Stimulated activated memory B cell treated with anti-CD40 and anti-IgM and Interleukin-4, amounts not matched to agents 10 μg/mL and 1 μg/mL and 100 μg/mL, for 72 hours (primary cell): ENCODE results near the gene RAB28.

Experiments
- ATAC-seq: fragments of 150-1000 bp; cut with Tn5 transposase; 2 replicates; pipeline ENCODE4 v1.10.0; 2021
- H3K27ac Mint-ChIP-seq: one replicate; pipeline ENCODE4 v1.8.0; 2022; ENCODE audit warnings: mild to moderate bottlenecking, mixed read lengths
- H3K27me3 Mint-ChIP-seq: one replicate; pipeline ENCODE4 v1.8.0; 2022; ENCODE audit warnings: mixed read lengths
- H3K36me3 Mint-ChIP-seq: one replicate; pipeline ENCODE4 v1.8.0; 2022; ENCODE audit warnings: mixed read lengths
- H3K4me1 Mint-ChIP-seq: one replicate; pipeline ENCODE4 v1.8.0; 2022; ENCODE audit warnings: mixed read lengths
- H3K4me3 Mint-ChIP-seq: one replicate; pipeline ENCODE4 v1.8.0; 2022; ENCODE audit warnings: mild to moderate bottlenecking, moderate library complexity, mixed read lengths
- H3K9me3 Mint-ChIP-seq: one replicate; pipeline ENCODE4 v1.8.0; 2022; ENCODE audit warnings: mixed read lengths

Gene RAB28

DNA sequence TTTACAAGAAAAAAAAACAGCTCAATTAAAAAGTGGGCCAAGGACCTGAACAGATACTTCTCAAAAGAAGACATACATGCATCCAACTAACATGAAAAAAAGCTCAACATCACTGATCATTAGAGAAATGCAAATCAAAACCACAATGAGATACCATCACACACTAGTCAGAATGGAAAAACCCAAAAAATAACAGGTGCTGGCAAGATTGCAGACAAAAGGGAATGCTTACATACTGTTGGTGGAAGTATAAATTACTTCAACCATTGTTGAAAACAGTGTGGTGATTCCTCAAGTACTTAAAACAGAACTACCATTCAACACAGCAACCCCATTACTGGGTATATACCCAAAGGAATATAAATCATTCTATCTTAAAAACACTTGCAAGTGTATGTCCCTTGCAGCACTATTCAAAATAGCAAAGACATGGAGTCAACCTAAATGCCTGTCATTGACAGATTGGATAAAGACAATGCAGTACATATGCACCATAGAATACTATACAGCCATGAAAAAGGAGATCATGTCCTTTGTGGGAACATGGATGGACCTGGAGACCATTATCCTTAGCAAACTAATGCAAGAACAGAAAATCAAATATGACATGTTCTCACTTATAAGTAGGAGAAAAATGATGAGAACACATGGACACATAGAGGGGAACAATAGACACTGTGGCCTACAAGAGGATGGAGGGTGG lies 97.6 kb downstream of the RAB28 start:
- no peaks in the 10 kb centered on the region for H3K27me3 Mint-ChIP-seq
- peaks cover 47% of the 10 kb centered on the region for H3K36me3 Mint-ChIP-seq
- no peak for ATAC-seq
- H3K4me3 Mint-ChIP-seq, result no peak overlapping the region
- H3K9me3 Mint-ChIP-seq, result no peaks in the 10 kb centered on the region
- no peak overlapping the region for H3K27ac Mint-ChIP-seq
- peaks cover 41% of the 10 kb centered on the region for H3K4me1 Mint-ChIP-seq

DNA sequence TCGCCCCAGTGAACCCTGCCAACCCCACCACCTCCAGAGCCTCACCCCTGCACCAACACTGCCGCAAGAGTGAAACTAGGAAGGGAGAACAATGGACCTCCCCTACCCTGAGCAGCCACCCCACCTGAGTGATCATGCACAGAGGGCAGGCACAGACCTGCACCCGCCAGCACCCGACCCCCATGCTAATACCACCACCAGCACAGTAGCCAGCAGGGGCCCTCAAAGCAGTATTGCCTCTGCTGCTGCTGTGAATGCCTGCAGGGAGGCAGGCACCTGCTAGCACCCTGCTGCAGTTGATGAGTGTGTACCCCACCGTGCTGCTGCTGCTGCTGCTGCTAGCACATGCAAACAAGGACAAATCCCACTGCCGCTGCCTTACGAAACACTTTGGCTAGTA lies 100.1 kb downstream of the RAB28 start:
- no peak overlapping the region for H3K27ac Mint-ChIP-seq
- no peak for ATAC-seq
- H3K36me3 Mint-ChIP-seq, result peaks cover 39% of the 10 kb centered on the region
- peaks cover 31% of the 10 kb centered on the region for H3K4me1 Mint-ChIP-seq
- no peaks in the 10 kb centered on the region for H3K27me3 Mint-ChIP-seq
- H3K4me3 Mint-ChIP-seq, result no peak overlapping the region
- no peaks in the 10 kb centered on the region for H3K9me3 Mint-ChIP-seq

DNA sequence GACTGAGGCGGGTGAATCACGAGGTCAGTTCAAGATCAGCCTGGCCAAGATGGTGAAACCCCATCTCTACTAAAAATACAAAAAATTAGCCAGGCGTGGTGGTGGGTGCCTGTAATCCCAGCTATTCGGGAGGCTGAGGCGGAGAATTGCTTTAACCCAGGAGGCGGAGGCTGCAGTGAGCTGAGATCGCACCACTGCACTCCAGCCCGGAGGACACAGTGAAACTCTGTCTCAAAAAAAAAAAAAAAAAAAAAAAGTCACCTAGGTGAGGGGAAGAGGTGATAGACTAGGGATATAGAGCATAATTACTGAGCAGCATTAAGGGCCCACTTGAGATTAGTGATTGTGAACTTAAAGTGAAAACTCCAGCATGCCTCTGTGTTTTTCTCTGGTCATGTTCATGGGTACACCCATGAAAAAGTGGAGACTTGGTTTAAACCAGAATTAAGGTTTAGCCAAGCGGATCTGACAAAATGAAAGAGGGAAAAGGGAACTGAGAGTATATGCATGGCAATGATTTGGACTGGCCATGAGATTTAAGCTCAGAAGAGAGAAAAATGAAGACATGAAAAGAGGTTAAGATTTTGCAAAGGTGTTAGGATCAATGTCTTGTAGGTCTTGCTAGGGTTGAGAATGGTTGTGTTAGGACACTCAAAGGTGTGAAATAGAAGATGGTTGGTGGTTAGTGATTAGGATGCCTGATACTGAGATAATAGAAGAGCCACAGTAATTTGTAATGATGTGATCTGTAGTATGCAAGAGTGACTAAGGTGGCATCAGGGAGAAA lies 105.0 kb downstream of the RAB28 start:
- peak; percentile 79 for ATAC-seq
- Mint-ChIP-seq H3K4me3 (no peak overlapping the region), H3K4me1 (no peaks in the 10 kb centered on the region), H3K27ac (no peak overlapping the region), H3K36me3 (peaks cover 28% of the 10 kb centered on the region), H3K9me3 (no peaks in the 10 kb centered on the region), H3K27me3 (no peaks in the 10 kb centered on the region)

DNA sequence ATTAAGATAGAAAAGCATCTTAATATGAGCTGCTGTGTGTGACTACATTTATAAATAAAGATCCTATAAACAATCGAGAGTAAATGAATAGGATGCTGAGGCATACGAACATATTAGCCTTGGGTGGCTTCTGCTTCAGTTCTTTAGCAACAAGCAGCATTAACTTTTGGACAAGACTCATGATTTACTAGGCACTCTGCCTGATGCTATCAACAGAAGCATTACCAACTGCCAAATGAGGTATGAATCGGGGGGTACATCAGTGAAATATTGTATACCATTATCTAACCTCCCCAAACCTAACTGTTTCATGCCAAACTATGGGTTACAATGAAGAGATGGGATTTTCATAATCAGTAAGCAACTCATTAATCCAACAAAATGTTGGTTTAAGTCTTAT lies 113.1 kb downstream of the RAB28 start:
- H3K27ac Mint-ChIP-seq, result no peak overlapping the region
- no peaks in the 10 kb centered on the region for H3K4me1 Mint-ChIP-seq
- ATAC-seq, result no peak
- H3K27me3 Mint-ChIP-seq, result no peaks in the 10 kb centered on the region
- H3K36me3 Mint-ChIP-seq, result peaks cover 48% of the 10 kb centered on the region
- H3K4me3 Mint-ChIP-seq, result no peak overlapping the region
- no peaks in the 10 kb centered on the region for H3K9me3 Mint-ChIP-seq

DNA sequence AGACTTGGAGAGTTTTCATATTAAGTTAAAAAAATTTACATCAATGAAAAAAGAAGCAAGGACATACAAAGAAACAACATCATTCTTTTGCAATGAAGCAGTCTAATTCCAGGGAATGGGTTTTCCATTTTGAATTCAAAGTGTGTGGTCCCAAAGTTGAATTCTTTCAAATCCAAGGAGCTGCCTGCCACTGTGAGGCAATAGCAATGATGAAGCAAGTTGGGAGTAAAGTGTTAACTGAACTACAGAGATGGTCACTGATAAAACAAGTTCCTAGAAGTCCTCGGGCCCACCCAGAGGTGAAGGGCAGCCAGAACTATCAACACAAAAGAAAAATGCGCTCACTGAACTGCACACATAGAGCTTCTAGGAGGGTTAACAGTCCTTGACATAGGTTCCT lies 115.9 kb downstream of the RAB28 start:
- Mint-ChIP-seq H3K4me3 (no peak overlapping the region), H3K27me3 (no peaks in the 10 kb centered on the region), H3K36me3 (peaks cover 48% of the 10 kb centered on the region), H3K4me1 (no peaks in the 10 kb centered on the region), H3K27ac (no peak overlapping the region), H3K9me3 (no peaks in the 10 kb centered on the region)
- ATAC-seq, result no peak

DNA sequence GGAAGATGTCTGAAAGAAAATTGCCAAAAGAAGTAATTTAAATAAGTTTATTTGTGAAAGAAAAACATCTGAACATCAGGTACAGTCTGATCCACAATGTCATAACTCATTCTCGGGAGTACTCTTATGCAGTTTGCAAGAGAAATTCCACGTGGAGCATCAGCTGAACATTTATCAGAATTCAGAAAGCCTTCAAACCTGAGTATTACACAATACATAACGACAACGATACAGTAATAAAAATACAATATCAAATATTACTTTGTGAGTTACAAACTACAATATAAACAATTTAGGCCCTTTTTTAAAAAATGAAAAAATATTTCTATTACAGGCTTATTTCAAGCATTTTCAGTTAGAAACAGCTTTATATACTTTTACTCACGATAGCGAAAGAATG lies 116.4 kb downstream of the RAB28 start:
- no peak for ATAC-seq
- Mint-ChIP-seq H3K4me1 (no peaks in the 10 kb centered on the region), H3K36me3 (peaks cover 48% of the 10 kb centered on the region), H3K9me3 (no peaks in the 10 kb centered on the region), H3K4me3 (no peak overlapping the region), H3K27ac (no peak overlapping the region), H3K27me3 (no peaks in the 10 kb centered on the region)

DNA sequence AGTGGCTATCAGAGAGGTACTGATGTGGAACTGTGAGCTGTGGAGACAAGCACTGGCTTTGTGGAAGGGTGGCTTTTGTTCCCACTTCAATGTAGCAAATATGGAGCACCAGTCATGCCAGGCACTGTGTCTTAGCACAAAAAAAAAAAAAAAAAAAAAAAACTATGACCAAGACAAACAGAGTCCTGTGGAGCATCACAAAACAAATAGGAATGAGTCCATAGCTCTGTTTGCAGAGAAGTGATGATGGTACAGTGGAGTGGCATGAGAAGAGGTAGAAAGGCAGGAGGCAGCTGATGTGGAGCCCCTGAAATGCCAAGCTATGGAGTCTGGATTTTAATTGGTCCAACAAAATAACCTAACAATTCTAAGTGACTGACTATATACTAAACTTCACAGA lies 116.9 kb downstream of the RAB28 start:
- ATAC-seq, result no peak
- Mint-ChIP-seq H3K9me3 (no peaks in the 10 kb centered on the region), H3K36me3 (peaks cover 44% of the 10 kb centered on the region), H3K27ac (no peak overlapping the region), H3K4me3 (no peak overlapping the region), H3K4me1 (no peaks in the 10 kb centered on the region), H3K27me3 (no peaks in the 10 kb centered on the region)

DNA sequence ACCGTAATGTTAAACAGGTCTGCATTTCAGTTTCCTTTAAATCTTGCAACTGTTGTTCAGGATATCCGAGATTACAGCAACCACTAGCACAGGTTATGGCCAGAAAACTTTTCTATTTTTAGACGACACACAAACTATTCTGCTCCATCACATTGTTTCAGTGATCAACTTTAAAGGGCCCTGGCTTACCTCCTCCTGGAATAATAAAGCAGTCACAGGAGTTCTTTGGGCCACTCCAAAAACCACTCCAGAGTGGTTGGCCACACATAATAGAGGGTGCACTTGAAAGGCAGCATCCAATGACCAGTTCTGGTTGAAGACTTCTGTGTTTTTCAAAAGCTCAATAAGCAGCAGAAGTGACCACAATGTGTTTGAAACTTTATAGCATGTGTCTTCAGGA lies 118.9 kb downstream of the RAB28 start:
- Mint-ChIP-seq H3K27me3 (no peaks in the 10 kb centered on the region), H3K9me3 (no peaks in the 10 kb centered on the region), H3K27ac (no peak overlapping the region), H3K4me1 (no peaks in the 10 kb centered on the region), H3K4me3 (no peak overlapping the region), H3K36me3 (peaks cover 45% of the 10 kb centered on the region)
- no peak for ATAC-seq

DNA sequence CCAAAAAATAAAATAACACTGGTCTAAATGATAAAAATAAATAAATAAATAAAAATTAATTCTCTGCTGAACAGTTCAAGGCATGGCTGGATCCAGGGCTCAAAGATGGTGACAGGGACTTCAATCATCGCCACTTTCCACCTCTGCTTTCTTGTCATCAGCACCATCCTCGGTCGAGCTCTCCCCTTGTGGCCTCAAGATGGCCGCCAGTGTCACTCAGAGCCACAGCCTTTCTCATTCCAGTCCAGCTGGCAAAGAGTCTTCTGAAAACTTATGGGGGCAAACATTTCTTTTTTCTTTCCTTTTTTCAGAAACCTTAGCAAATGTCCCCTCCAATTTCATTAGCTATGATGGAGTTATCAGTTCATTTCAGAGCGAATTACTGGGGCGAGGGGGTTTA lies 119.5 kb downstream of the RAB28 start:
- Mint-ChIP-seq H3K27ac (no peak overlapping the region), H3K9me3 (no peaks in the 10 kb centered on the region), H3K4me3 (no peak overlapping the region), H3K27me3 (no peaks in the 10 kb centered on the region), H3K36me3 (peaks cover 47% of the 10 kb centered on the region), H3K4me1 (no peaks in the 10 kb centered on the region)
- no peak for ATAC-seq

DNA sequence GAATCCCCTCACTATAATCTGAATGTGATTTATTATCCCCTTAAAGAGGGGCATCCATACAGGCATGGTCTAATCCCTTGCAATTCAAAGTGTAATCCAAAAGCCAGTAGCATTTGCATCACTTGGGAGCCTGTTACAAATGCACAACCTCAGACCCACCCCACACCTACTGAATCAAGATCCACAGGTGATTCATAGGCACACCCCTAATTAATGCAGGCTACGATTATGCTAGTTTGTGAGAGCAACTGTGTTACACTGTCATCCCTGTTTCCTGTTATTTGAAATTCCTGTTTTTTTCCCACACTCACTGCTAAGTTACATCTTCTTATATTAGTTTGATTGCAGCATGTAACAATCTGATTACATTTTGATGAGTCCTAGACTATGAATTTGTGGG lies 120.0 kb downstream of the RAB28 start:
- no peak for ATAC-seq
- Mint-ChIP-seq H3K27ac (no peak overlapping the region), H3K36me3 (peaks cover 45% of the 10 kb centered on the region), H3K9me3 (no peaks in the 10 kb centered on the region), H3K27me3 (no peaks in the 10 kb centered on the region), H3K4me3 (no peak overlapping the region), H3K4me1 (no peaks in the 10 kb centered on the region)

DNA sequence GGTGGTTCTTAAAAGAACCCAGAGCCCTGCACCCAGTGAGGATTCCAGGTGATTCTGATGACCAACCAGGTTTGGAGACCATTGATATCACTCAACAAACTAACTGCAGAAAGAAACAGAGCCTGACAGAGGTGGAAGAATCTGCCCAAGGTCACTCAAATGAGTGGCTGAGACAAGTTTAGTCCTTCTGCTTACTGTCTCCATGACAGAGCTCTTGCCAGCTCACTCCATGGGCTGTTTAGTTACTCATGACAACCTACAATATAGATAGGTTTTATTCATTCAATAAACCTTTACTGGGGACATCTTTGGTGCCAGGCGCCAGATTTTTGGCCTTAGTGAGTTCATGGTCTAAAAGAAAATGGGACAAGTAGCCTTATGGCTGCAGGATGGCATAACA lies 124.3 kb downstream of the RAB28 start:
- Mint-ChIP-seq H3K27me3 (no peaks in the 10 kb centered on the region), H3K4me1 (no peaks in the 10 kb centered on the region), H3K9me3 (no peaks in the 10 kb centered on the region), H3K36me3 (peaks cover 26% of the 10 kb centered on the region), H3K27ac (no peak overlapping the region), H3K4me3 (no peak overlapping the region)
- ATAC-seq, result no peak

DNA sequence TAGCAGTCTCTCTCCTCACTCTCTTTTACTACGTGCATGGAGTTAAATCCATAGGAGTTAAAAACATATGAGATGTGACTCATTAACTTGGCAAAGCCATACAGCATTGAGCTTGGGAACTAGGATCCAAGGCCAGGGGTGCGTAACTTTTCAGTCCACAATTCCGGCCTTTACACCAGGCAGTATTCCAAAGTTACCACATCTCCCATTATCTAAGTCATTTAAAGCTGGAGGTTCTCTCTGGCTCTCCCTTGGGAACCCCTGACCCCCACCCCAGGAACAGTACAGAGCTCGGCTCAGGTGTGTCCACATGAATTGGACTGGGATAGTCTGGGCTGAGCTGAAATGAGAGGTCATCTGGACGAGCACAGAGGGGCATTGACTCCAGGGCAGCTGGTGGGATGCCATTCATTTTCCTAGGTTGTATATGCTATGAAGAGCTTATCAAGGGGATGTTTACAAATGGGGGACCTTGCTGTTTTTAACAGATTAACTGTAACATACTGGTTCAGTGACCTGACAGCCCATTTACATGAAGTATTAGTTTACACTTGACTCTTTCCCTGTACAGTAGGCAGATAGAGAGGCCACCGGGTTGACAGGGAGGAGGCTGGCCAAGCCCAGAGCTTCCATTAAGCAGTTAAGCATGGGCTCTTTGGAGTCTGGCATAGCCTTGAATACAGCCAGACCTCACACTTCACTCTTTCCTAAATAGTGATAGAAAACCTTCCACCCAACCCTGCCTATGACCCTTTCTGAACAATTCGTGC lies 128.8 kb downstream of the RAB28 start:
- no peak for ATAC-seq
- Mint-ChIP-seq H3K4me1 (no peaks in the 10 kb centered on the region), H3K36me3 (peaks cover 42% of the 10 kb centered on the region), H3K4me3 (no peak overlapping the region), H3K27me3 (no peaks in the 10 kb centered on the region), H3K27ac (no peak overlapping the region), H3K9me3 (no peaks in the 10 kb centered on the region)

DNA sequence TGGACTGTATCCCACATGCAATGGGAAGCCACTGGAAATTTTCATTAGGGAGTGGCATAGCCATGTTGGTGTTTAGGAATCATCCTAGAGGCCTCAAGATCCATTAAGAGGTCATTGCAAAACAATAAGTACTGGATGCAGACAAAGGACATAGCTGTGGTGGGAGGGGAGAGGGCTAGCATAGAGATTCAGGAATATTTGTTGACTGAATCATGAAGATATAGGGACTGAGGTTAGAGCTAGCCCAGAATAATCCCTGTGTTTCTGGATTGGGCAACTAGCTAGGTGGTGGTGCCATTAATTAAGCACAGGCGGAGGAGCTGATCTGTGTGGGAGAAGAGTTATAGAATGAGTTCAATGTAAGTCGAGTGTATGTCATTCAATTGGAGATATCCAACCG lies 135.0 kb downstream of the RAB28 start:
- Mint-ChIP-seq H3K36me3 (peaks cover 33% of the 10 kb centered on the region), H3K27me3 (no peaks in the 10 kb centered on the region), H3K9me3 (peaks cover 5% of the 10 kb centered on the region), H3K4me1 (no peaks in the 10 kb centered on the region), H3K27ac (no peak overlapping the region), H3K4me3 (no peak overlapping the region)
- no peak for ATAC-seq

DNA sequence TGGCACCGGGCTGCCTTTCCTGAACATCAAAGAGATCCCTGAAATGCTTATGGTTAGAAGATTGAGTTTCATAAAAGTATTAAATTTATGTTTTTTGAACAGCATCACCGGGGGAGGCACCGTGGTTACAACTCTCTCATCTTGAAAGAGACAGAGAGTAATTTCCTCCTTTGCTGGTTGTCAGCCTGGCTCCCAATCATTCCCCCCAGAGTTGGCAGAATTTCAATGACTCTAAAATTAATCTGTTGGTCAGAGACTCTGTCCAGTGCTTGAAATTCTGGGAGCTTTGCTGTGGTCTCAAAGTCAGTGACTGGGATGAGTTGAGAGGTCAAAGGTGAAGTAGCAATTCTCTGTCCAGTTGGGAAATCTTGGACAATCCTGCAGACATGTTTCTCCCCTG lies 135.9 kb downstream of the RAB28 start:
- H3K4me3 Mint-ChIP-seq, result no peak overlapping the region
- no peak overlapping the region for H3K27ac Mint-ChIP-seq
- no peak for ATAC-seq
- peaks cover 5% of the 10 kb centered on the region for H3K9me3 Mint-ChIP-seq
- peaks cover 34% of the 10 kb centered on the region for H3K36me3 Mint-ChIP-seq
- H3K4me1 Mint-ChIP-seq, result no peaks in the 10 kb centered on the region
- no peaks in the 10 kb centered on the region for H3K27me3 Mint-ChIP-seq

DNA sequence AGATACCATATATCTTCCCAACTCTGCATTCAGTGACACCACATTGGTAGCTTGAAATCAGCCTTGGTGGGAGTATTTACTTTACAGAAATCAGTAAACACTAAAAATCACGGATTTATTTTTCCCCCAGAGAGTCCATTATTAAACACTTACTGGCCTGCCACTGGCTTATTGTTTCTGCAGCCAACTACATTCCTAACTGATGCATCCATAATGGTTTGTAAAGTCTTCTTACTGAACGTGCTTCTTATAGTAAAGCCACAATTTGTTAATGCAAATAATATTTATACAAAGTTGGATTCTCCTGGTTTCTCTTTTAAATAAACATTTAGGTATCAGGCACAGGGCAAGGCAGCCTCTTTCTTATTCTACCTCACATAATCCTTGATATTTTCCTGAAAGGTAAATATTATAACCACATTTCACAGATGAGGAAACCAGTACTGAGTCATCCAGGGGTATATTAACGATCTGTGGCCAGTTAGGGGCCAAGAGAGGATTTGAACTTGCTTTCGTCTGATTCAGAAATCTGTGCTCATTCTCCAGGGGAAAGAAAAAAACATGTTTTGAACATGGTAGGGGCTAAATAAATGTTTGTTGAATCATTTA lies 136.5 kb downstream of the RAB28 start:
- no peak overlapping the region for H3K27ac Mint-ChIP-seq
- H3K4me3 Mint-ChIP-seq, result no peak overlapping the region
- peaks cover 5% of the 10 kb centered on the region for H3K9me3 Mint-ChIP-seq
- no peaks in the 10 kb centered on the region for H3K27me3 Mint-ChIP-seq
- peaks cover 28% of the 10 kb centered on the region for H3K36me3 Mint-ChIP-seq
- H3K4me1 Mint-ChIP-seq, result no peaks in the 10 kb centered on the region
- ATAC-seq, result no peak
